Neural crest cell (in vitro differentiated cells): ENCODE results near the gene SPN. TPM values are rescaled to one million over a fixed set of nuclear protein-coding genes. Genes with fewer than 3 reads are reported as not detected.
A peak's percentile ranks its signal among the peaks of the same experiment; 100 is the strongest.
"Not testable (repeated sequence)": the region's sequence is repeated elsewhere in the genome, so short reads cannot be mapped to it uniquely, and the experiment has no call there.

Experiments used
- DNase-seq: peaks from one replicate; pipeline ENCODE4 v3.0.0; 2021; ENCODE audit warnings: low read depth, mixed read lengths, low spot score
- H3K27ac Mint-ChIP-seq: one replicate; pipeline ENCODE4 v1.8.0; 2021; ENCODE audit warnings: mild to moderate bottlenecking, mixed read lengths; ENCODE audit not compliant: unreplicated experiment
- H3K27me3 Mint-ChIP-seq: 2 replicates; pipeline ENCODE4 v1.8.0; 2021; ENCODE audit warnings: low read depth, mild to moderate bottlenecking, mixed read lengths
- H3K36me3 Mint-ChIP-seq: 2 replicates; pipeline ENCODE4 v1.8.0; 2021; ENCODE audit warnings: low read depth, mild to moderate bottlenecking, mixed read lengths
- H3K4me1 Mint-ChIP-seq: 2 replicates; pipeline ENCODE4 v1.8.0; 2021; ENCODE audit warnings: mixed read lengths
- H3K4me3 Mint-ChIP-seq: one replicate; pipeline ENCODE4 v1.8.0; 2021; ENCODE audit warnings: mild to moderate bottlenecking, mixed read lengths
- H3K9me3 Mint-ChIP-seq: 2 replicates; pipeline ENCODE4 v1.8.0; 2021; ENCODE audit warnings: mixed read lengths
- total RNA-seq: library from RNA; stranded (reverse); gene quantifications from 2 replicates; pipeline ENCODE4 v1.2.1, GENCODE V29; 2021
- TF ChIP-seq, protein P1 (sequence below): fragments of 200-600 bp; sonication (generic); conservative IDR thresholded peaks from 2 replicates; pipeline ENCODE4 v1.5.0; 2021; ENCODE audit warnings: antibody characterized with exemption, mild to moderate bottlenecking

SPN gene
- total RNA-seq, 1 donor from 2014 or later: 0.16 TPM

DNA sequence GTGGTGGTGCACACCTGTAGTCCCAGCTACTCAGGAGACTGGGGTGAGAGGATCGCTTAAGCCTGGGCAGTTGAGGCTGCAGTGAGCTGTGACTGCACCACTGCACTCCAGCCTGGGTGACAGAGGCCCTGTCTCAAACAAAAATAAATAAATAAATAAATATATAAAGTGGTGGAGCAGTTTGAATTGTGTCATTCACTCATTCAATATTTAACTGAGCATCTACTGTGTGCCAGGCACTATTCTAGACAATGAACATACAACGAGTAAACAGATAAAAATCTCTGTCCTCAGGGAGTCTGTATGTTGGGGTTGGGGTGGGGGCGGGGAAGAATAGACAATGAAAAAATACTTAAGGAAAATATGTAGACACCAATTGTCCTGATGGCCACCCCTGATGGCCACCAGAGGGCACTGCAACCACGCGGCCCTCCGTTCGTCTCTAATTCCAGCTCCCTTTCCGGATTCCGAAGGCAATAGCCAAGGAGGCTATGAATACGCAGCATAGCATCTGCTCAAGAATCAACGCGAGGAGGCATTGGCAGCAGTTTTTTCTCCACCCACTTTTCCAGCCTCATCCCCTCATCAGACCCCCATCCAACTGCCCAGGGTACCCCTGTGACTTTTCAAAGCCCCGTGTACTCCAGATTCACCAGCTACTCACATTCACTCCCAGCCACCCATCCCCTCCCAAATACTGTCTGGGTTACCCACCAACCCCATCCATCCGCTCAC is 37.4 kb downstream of the SPN start:
- Mint-ChIP-seq H3K27me3 (peaks cover 3% of the 10 kb centered on the region), H3K36me3 (peaks cover 15% of the 10 kb centered on the region), H3K9me3 (peaks cover 3% of the 10 kb centered on the region), H3K4me1 (peaks cover 17% of the 10 kb centered on the region), H3K27ac (no peak overlapping the region), H3K4me3 (peak overlapping the region; percentile 77)
- DNase-seq: peak; percentile 71
- TF ChIP-seq, protein P1, sequence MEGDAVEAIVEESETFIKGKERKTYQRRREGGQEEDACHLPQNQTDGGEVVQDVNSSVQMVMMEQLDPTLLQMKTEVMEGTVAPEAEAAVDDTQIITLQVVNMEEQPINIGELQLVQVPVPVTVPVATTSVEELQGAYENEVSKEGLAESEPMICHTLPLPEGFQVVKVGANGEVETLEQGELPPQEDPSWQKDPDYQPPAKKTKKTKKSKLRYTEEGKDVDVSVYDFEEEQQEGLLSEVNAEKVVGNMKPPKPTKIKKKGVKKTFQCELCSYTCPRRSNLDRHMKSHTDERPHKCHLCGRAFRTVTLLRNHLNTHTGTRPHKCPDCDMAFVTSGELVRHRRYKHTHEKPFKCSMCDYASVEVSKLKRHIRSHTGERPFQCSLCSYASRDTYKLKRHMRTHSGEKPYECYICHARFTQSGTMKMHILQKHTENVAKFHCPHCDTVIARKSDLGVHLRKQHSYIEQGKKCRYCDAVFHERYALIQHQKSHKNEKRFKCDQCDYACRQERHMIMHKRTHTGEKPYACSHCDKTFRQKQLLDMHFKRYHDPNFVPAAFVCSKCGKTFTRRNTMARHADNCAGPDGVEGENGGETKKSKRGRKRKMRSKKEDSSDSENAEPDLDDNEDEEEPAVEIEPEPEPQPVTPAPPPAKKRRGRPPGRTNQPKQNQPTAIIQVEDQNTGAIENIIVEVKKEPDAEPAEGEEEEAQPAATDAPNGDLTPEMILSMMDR: peak; percentile 96

DNA sequence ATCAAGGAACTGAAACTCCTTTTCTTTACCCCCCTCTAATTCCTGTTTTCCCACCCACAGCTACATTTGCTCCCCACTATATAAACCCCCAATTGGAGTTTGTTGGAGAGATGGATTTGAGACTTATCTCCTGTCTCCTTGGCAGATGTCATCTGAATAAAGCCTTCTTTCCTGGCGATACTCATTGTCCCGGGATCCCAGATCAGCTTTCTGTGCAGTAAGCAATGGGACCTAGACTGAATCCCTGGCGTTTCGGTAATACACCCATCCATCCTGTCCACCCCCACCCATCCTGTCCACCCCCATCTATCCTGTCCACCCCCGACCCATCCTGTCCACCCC is 38.1 kb downstream of the SPN start:
- TF ChIP-seq, protein P1: no peak

DNA sequence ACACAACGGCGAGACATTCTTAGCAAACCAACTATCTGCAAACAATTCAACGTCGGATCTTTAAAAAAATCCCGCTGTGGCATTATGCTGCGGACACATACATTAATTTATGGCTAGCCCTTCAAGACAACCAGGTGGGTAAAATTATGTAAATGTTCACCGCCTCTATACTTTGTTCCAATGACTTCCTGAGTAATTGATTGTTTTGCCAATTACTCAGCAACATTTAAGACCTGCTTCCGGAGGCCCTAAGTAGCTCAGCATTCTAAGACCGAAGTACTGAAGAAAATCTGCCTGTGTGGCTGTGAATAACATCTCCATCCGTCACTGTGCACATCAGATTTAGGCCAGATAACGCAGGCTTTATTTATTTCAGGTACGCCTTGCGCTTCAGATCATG is 39.2 kb downstream of the SPN start:
- peaks cover 3% of the 10 kb centered on the region for H3K27me3 Mint-ChIP-seq
- TF ChIP-seq, protein P1: no peak
- H3K27ac Mint-ChIP-seq: peak overlapping the region; percentile 41
- no peak for DNase-seq
- H3K4me1 Mint-ChIP-seq: peaks cover 17% of the 10 kb centered on the region
- H3K4me3 Mint-ChIP-seq: no peak overlapping the region
- peaks cover 3% of the 10 kb centered on the region for H3K9me3 Mint-ChIP-seq
- H3K36me3 Mint-ChIP-seq: peaks cover 15% of the 10 kb centered on the region

More for the DNA sequence above, 38.1 kb downstream of the SPN start:
- H3K4me1 Mint-ChIP-seq: peaks cover 17% of the 10 kb centered on the region
- DNase-seq: no peak
- H3K27me3 Mint-ChIP-seq: peaks cover 3% of the 10 kb centered on the region
- no peak overlapping the region for H3K4me3 Mint-ChIP-seq
- peaks cover 3% of the 10 kb centered on the region for H3K9me3 Mint-ChIP-seq
- H3K36me3 Mint-ChIP-seq: peaks cover 15% of the 10 kb centered on the region
- no peak overlapping the region for H3K27ac Mint-ChIP-seq

DNA sequence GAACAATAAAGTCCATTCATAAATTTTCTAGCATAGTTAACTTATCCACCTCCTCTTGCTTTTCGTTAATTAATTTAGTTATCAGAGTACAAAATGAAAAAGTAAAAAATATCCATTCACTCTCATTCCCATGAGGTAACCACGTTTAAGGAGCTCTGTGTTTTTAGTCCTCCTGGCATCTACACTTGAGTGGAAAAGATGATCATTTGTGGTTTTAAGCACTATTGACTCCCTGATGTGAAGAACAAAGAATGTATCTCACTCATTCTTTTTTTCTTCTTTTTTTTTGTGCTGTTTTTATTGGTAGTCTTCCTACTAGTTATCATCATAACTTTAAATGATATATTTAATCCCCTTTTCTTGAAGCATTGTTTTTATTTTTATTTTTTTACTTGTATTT is 42.0 kb downstream of the SPN start:
- H3K9me3 Mint-ChIP-seq: peaks cover 5% of the 10 kb centered on the region
- TF ChIP-seq, protein P1: no peak
- peaks cover 34% of the 10 kb centered on the region for H3K4me1 Mint-ChIP-seq
- no peaks in the 10 kb centered on the region for H3K36me3 Mint-ChIP-seq
- DNase-seq: no peak
- H3K27ac Mint-ChIP-seq: no peak overlapping the region
- H3K4me3 Mint-ChIP-seq: no peak overlapping the region
- peaks cover 7% of the 10 kb centered on the region for H3K27me3 Mint-ChIP-seq

DNA sequence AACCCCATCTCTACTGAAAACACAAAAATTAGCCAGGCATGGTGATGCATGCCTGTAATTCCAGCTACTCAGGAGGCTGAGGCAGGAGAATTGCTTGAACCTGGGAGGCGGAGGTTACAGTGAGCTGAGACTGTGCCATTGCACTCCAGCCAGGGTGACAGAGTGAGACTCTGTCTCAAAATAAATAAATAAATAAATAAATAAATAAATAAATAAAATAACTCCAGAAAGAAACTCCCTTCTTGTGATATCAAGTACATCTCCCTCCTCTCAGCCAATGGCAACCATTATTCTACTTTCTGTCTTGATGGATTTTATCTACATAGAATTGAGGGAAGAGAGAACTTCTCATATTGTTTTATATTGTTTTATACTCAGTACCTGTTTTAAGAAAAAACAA is 44.1 kb downstream of the SPN start:
- H3K36me3 Mint-ChIP-seq, H3K9me3 Mint-ChIP-seq, H3K4me3 Mint-ChIP-seq, H3K27me3 Mint-ChIP-seq, H3K27ac Mint-ChIP-seq, DNase-seq: not testable (repeated sequence)
- peaks cover 32% of the 10 kb centered on the region for H3K4me1 Mint-ChIP-seq

DNA sequence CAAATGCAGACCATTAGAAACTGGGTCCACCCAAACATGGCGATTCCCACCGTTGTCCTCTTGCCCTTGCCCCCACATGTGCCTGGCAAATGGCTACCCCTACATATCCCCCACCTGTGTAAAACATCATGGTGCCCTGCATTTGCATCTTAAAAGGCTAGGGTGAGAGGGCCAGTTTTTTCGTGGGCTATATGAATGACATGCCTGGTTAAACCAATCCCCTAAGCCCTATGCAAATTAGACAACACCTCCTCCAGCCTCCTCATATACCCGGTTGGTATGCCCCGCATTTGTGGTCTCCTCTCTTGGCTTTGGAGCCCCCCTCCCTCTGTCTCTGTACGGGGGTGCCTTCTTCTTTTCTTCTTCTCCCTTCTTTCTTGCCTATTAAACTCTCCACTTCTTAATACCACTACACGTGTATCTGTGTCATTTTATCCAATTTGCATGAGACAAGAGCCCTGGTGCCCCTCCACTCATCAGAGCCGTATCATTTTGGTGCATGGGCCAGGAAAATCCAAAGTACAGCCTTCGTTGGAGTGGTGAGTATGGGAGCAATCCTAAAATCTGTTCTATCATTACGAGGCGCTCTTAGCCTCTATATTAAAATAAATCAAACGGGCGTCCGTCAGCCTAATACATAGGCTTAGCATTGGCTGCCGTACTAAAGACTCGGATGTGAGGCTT is 46.0 kb downstream of the SPN start:
- Mint-ChIP-seq H3K27ac (no peak overlapping the region), H3K4me1 (peaks cover 27% of the 10 kb centered on the region), H3K9me3 (peaks cover 6% of the 10 kb centered on the region), H3K36me3 (no peaks in the 10 kb centered on the region), H3K4me3 (no peak overlapping the region), H3K27me3 (peaks cover 6% of the 10 kb centered on the region)
- no peak for DNase-seq
- TF ChIP-seq, protein P1: no peak

DNA sequence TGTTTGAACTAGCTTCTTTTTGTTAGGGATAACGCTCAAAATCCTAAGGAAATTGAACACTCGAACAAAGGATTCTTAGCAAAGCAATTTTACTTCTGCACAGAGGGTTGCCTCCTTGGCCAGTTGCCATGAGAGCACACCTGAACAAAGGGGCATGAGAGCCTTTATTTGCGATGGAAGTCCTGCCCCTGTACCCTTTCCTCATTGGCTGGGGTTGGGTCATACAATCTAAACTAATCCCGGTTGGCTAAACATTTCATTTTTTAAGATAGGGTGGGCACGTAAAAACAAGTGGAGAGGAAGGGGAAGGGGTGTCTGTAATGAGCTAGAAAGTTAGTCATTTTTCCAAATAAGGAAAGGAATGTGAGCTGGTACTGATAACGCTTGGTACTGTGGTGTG is 46.6 kb downstream of the SPN start:
- not testable (repeated sequence) for H3K4me3 Mint-ChIP-seq, H3K27me3 Mint-ChIP-seq, H3K36me3 Mint-ChIP-seq, DNase-seq, H3K9me3 Mint-ChIP-seq
- Mint-ChIP-seq H3K4me1 (peaks cover 27% of the 10 kb centered on the region), H3K27ac (peak overlapping the region; percentile 7)
